ENCODE results near the gene MAFG.

DNA sequence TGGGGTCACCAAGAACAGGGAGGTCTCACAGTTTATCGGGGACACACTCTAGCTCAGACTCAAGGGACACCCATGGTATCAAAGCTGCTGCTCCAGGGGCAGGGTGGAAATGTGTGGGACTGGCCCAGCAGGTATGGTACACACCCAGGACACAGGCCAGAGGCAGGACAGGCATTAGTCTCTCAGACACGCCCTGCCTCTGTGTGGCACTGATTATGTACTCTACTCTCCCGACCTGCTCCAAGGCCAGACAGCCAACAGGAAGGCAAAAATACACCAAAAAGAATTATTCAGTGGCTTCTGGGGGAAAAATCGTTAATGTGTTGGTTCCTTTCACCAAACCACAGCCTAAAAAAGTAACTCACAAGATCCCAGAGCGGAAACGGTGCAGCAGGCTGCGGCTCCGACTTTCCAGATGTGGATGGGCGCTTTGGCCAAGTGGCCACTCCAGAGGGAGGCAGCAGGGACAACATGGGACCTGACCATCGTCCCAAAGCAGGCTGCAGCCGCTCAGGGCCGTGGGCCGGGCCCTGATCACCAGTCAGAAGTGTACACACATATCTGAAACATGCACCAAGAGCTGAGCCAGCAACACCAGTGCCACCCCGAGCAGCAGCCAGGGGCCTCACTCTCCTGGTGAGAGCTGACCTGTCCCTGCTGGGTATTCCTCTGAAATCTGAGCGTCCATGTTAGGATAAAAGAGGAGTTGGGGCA lies 8.5 kb downstream of the MAFG start:
- TF ChIP-seq POLR2A (IDR thresholded peaks at IDR 0.05) (no peak), CTCF (IDR thresholded peaks at IDR 0.05) (no peak)

Measured in adrenal gland (tissue), 5 donors.